ENCODE results near the gene CFAP46. TPM values are rescaled to one million over a fixed set of nuclear protein-coding genes. Genes with fewer than 3 reads are reported as not detected.

The CFAP46 gene
- total RNA-seq, 1 donor from 2014 or later: 1.5 TPM

- ATAC-seq (no peak), DNase-seq (no peak)
- intact Hi-C loops (cut with micrococcal nuclease): no loop called here
Measured at GRCh38 chr10:132763545-132763944, 178.8 kb downstream of the CFAP46 start.

DNA sequence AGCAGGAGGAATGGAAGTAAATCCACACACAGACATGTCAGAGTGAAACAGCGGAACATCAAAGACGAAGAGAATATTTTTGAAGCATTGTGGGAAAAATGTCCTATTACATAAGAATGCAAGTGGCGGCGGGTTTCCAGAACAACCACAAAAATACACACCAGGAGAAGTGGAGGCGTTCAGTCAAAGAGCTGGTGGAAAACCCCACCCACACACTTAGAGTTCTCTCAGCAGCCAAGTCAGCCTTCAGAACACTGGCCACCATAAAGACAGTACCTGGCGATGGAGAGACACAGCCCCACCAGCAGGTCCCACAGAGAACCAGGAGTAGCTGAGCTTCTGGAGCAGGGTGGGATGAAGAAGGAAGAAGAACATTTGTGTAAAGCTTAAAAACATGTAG, 180.1 kb downstream of the CFAP46 start:
- ATAC-seq (no peak), DNase-seq (no peak)
- intact Hi-C loops (cut with micrococcal nuclease): no loop called here

DNA sequence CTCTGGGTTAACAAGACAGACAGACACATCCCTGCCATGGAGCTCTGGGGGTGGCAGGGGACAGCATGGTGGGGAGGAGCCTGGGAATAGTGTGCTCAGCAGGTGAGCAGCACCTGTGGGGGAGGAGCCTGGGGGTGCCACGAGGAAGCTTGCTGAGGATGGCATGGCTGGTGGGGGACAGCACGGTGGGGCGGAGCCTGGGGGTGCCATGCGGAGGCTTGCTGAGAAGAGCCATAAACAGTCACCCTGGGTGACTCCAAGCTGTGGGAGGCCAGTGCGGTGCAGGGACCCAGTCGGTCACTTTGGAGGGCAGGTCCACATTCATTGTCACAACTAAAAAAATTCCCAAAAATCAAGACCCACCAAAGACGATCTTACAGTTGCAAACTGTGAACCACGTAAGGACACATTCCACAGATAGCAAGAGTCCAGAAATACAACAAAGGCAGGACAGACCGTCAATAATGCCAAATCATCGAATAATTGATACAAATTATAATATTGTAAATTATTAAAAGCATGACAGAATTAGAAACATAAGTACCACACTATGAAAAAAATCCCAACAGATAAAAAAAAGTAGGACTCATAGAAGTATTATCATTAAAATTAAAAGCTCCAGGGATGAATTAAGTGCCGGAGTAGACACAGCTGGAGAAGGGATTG, 180.8 kb downstream of the CFAP46 start:
- ATAC-seq: no peak
- no peak for DNase-seq
- intact Hi-C loops (cut with micrococcal nuclease): no loop called here

- no peak for DNase-seq
- no peak for ATAC-seq
- intact Hi-C loops (cut with micrococcal nuclease): no loop called here
Measured at GRCh38 chr10:132758865-132759264, 183.5 kb downstream of the CFAP46 start.

Other genes with a start within 250 kb of the CFAP46 start
- gene NKX6-2, start 156.4 kb downstream of the CFAP46 start, total RNA-seq: not detected
- not detected for gene ADGRA1, start 145.4 kb upstream of the CFAP46 start, total RNA-seq
- gene KNDC1, start 217.6 kb upstream of the CFAP46 start, total RNA-seq: 0.20 TPM